Mesenchymal stem cell (in vitro differentiated cells and primary cell): ENCODE measurements around the gene NTSR1.

Experiments
- DNase-seq: peaks from one replicate; pipeline ENCODE4 v3.0.0-alpha.2; 2013
- H2AFZ ChIP-seq: one replicate; pipeline ENCODE4 v1.6.1; 2013; ENCODE audit warnings: low read depth, mild to moderate bottlenecking, control low read depth, inconsistent platforms, low read length, moderate library complexity
- H2AK5ac ChIP-seq: 2 replicates; pipeline ENCODE4 v1.6.1; 2013; ENCODE audit warnings: low read length, moderate library complexity, mild to moderate bottlenecking, inconsistent platforms; ENCODE audit not compliant: severe bottlenecking
- H2BK120ac ChIP-seq: one replicate; pipeline ENCODE4 v1.6.1; 2013; ENCODE audit warnings: low read depth, mild to moderate bottlenecking, inconsistent platforms, low read length, moderate library complexity
- H2BK12ac ChIP-seq, 2 experiments: one replicate each; pipeline ENCODE4 v1.6.1; 2013; ENCODE audit warnings: inconsistent platforms in 2 of 2, low read length in 2 of 2, mild to moderate bottlenecking in 2 of 2, moderate library complexity in 2 of 2, control low read depth in 1 of 2
- H2BK15ac ChIP-seq: one replicate; pipeline ENCODE4 v1.6.1; 2013; ENCODE audit warnings: mild to moderate bottlenecking, low read depth, inconsistent platforms; ENCODE audit not compliant: poor library complexity, severe bottlenecking
- H2BK5ac ChIP-seq: 2 replicates; pipeline ENCODE4 v1.6.1; 2013; ENCODE audit warnings: low read depth, mild to moderate bottlenecking, low read length, control low read depth, inconsistent platforms; ENCODE audit not compliant: poor library complexity, severe bottlenecking
- H3K14ac ChIP-seq, 2 experiments: one replicate each; pipeline ENCODE4 v1.6.1; 2013; ENCODE audit warnings: inconsistent platforms in 2 of 2, low read length in 2 of 2, control low read depth in 1 of 2, mild to moderate bottlenecking in 1 of 2, moderate library complexity in 1 of 2
- H3K18ac ChIP-seq, 2 experiments: one replicate each; pipeline ENCODE4 v1.6.1; 2013; ENCODE audit warnings: inconsistent platforms in 2 of 2, low read length in 2 of 2, control low read depth in 1 of 2, low read depth in 1 of 2, mild to moderate bottlenecking in 1 of 2
- H3K23ac ChIP-seq, 2 experiments: one replicate each; pipeline ENCODE4 v1.6.1; 2013; ENCODE audit warnings: inconsistent platforms in 2 of 2, low read length in 2 of 2, mild to moderate bottlenecking in 2 of 2, moderate library complexity in 2 of 2, control low read depth in 1 of 2
- H3K27ac ChIP-seq: 2 replicates; pipeline ENCODE4 v1.5.1; 2013; ENCODE audit warnings: mild to moderate bottlenecking, moderate library complexity, low read length, control low read depth, inconsistent platforms; ENCODE audit not compliant: poor library complexity, severe bottlenecking
- H3K27me3 ChIP-seq, 2 experiments: 2 replicates each; pipeline versions ENCODE4 v1.6.1 to v1.7.0; 2013; ENCODE audit warnings: low read length in 2 of 2, mild to moderate bottlenecking in 2 of 2, moderate library complexity in 2 of 2, control low read depth in 1 of 2, inconsistent platforms in 1 of 2; ENCODE audit not compliant: control insufficient read depth in 1 of 2, insufficient read depth in 1 of 2
- H3K36me3 ChIP-seq, 2 experiments: 2 replicates each; pipeline versions ENCODE4 v1.6.1 to v1.7.0; 2013; ENCODE audit warnings: low read length in 2 of 2, control low read depth in 1 of 2, inconsistent platforms in 1 of 2, low read depth in 1 of 2, mild to moderate bottlenecking in 1 of 2; ENCODE audit not compliant: insufficient read depth in 2 of 2, control insufficient read depth in 1 of 2
- H3K4ac ChIP-seq, 2 experiments: one replicate each; pipeline ENCODE4 v1.6.1; 2013; ENCODE audit warnings: inconsistent platforms in 2 of 2, low read length in 2 of 2, mild to moderate bottlenecking in 2 of 2, moderate library complexity in 2 of 2, control low read depth in 1 of 2, low read depth in 1 of 2
- H3K4me1 ChIP-seq: 2 replicates; pipeline ENCODE4 v1.6.1; 2013; ENCODE audit warnings: low read depth, low read length, control low read depth; ENCODE audit not compliant: control insufficient read depth, insufficient read depth
- H3K4me2 ChIP-seq: 2 replicates; pipeline ENCODE4 v1.6.1; 2013; ENCODE audit warnings: low read length, mild to moderate bottlenecking, inconsistent platforms; ENCODE audit not compliant: poor library complexity, severe bottlenecking
- H3K4me3 ChIP-seq, 2 experiments: 2 replicates each; pipeline versions ENCODE4 v1.5.1 to v1.7.0; 2013; ENCODE audit warnings: low read length in 2 of 2, mild to moderate bottlenecking in 2 of 2, control low read depth in 1 of 2, low read depth in 1 of 2; ENCODE audit not compliant: insufficient read depth in 1 of 2
- H3K79me1 ChIP-seq: replicated peaks from 2 replicates; pipeline ENCODE4 v1.6.1; 2013; ENCODE audit warnings: mild to moderate bottlenecking, control low read depth, low read length, inconsistent platforms; ENCODE audit not compliant: poor library complexity, severe bottlenecking
- H3K9ac ChIP-seq: 2 replicates; pipeline ENCODE4 v1.7.0; 2013; ENCODE audit warnings: mild to moderate bottlenecking, low read length, moderate library complexity
- H3K9me3 ChIP-seq: 2 replicates; pipeline ENCODE4 v1.7.0; 2013; ENCODE audit warnings: mild to moderate bottlenecking, low read length; ENCODE audit not compliant: control insufficient read depth
- H4K8ac ChIP-seq: one replicate; pipeline ENCODE4 v1.6.1; 2013; ENCODE audit warnings: inconsistent platforms, mild to moderate bottlenecking, low read length, moderate library complexity
- H4K91ac ChIP-seq: one replicate; pipeline ENCODE4 v1.6.1; 2013; ENCODE audit warnings: mild to moderate bottlenecking, low read length, inconsistent platforms
- WGBS: methylation state at CpG from one replicate; pipeline ENCODE4 v1.1.7; 2013; ENCODE audit warnings: mixed read lengths; 5-methylcytosine and 5-hydroxymethylcytosine counted together

The NTSR1 gene

DNA sequence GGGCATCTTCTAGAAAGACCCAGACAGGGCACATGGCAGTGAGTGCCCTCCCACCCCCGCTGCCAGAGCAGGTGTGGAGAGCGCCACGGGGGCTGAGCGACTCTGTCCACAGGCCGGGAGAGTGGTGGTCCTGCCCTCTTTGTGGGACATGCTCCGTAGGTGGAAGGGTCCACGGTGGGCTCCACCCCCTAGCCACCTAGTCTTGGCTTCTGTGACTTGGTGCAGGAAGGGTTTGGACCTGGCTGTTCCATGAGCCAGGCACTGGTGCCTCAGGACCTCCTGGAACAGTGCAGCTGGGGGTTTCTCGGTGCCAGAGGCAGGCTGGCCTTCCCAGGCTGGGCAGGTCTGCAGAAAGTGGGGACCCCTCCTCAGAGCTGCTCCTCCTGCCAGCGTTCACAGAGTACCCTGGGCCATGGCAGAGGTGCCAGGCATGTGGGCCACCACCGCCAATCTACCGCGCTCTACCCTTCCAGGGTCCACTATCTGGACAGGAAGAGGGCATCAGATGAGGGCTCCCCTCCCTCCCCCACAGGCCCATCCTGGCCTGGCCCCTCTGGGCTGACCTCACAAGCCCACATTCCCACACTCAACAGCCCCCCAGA lies 43.4 kb upstream of the NTSR1 start:
- H2AK5ac ChIP-seq: no peak overlapping the region
- H4K91ac ChIP-seq: no peak overlapping the region
- H3K4ac ChIP-seq: no peak overlapping the region
- H3K14ac ChIP-seq: no peak overlapping the region
- H2BK120ac ChIP-seq: no peak overlapping the region
- no peak overlapping the region for H2AFZ ChIP-seq
- H3K23ac ChIP-seq: no peak overlapping the region
- H3K27me3 ChIP-seq: peaks cover 0 to 3% of the 10 kb centered on the region in 2 experiments
- peaks cover 0 to 74% of the 10 kb centered on the region in 2 experiments for H3K36me3 ChIP-seq
- no peak overlapping the region for H2BK5ac ChIP-seq
- no peak overlapping the region for H3K9ac ChIP-seq
- WGBS: 88% methylated on average over 12 of the region's 12 CpGs
- no peak overlapping the region for H4K8ac ChIP-seq
- no peaks in the 10 kb centered on the region for H3K79me1 ChIP-seq
- DNase-seq: no peak
- no peak overlapping the region for H3K4me2 ChIP-seq
- no peak overlapping the region for H3K4me3 ChIP-seq
- H2BK12ac ChIP-seq: no peak overlapping the region
- no peaks in the 10 kb centered on the region for H3K9me3 ChIP-seq
- H2BK15ac ChIP-seq: no peak overlapping the region
- no peak overlapping the region for H3K18ac ChIP-seq
- no peak overlapping the region for H3K27ac ChIP-seq
- peaks cover 29% of the 10 kb centered on the region for H3K4me1 ChIP-seq

GRCh38 chr20:62665826-62666735 lies 42.6 kb upstream of the NTSR1 start:
- H4K91ac ChIP-seq: no peak overlapping the region
- H3K79me1 ChIP-seq: no peaks in the 10 kb centered on the region
- peaks cover 0 to 74% of the 10 kb centered on the region in 2 experiments for H3K36me3 ChIP-seq
- no peak overlapping the region for H3K14ac ChIP-seq
- H2BK5ac ChIP-seq: no peak overlapping the region
- H2AK5ac ChIP-seq: no peak overlapping the region
- no peak overlapping the region for H3K4me2 ChIP-seq
- H3K4ac ChIP-seq: no peak overlapping the region
- peaks cover 29% of the 10 kb centered on the region for H3K4me1 ChIP-seq
- H3K9me3 ChIP-seq: no peaks in the 10 kb centered on the region
- H3K18ac ChIP-seq: no peak overlapping the region
- H2BK12ac ChIP-seq: no peak overlapping the region
- H3K27ac ChIP-seq: no peak overlapping the region
- WGBS: 85% methylated on average over 24 of the region's 33 CpGs
- no peak overlapping the region for H3K9ac ChIP-seq
- H4K8ac ChIP-seq: no peak overlapping the region
- no peak overlapping the region for H3K4me3 ChIP-seq
- peaks cover 0 to 3% of the 10 kb centered on the region in 2 experiments for H3K27me3 ChIP-seq
- H2BK120ac ChIP-seq: no peak overlapping the region
- no peak overlapping the region for H2AFZ ChIP-seq
- DNase-seq: no peak
- H2BK15ac ChIP-seq: no peak overlapping the region
- H3K23ac ChIP-seq: no peak overlapping the region

DNA sequence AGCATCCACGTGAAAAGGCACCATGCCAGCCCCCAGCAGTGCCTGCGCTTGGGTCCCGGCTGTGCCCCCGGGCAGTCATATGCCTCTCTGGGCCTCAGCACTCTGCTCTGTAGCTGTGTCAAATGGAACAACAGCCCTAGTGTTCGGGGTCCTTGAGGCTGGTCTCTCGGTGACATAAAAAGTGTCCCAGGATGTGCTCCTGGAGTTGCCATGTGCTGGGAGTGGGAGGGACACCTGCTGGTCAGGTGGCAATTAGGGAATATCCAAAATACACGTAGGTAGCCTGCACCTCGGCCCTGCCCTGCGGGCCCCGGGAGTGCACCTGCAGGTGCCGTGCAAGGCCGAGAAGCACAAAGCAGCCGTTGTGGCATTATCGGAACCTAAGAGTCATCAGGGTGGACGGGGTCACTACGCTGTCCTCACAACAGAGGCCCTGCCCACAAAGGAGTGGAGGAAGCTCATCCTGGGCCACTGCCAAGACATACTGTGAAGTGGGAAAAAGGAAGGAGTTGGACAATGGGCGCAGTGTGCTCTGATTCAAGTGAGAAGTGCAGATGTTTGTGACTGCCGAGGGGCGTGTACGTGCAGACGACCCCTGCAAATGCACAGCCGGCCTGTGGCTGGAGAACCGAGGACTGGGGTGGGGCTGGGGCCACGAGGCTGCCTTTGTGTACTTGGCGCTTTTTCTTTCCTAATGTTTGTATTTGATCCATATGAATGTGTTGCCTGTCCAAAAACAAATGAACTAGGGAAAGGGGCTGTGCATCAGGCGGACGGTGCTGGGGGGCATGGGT lies 41.7 kb upstream of the NTSR1 start:
- H3K9me3 ChIP-seq: no peaks in the 10 kb centered on the region
- H2AK5ac ChIP-seq: no peak overlapping the region
- 78% methylated on average over 27 of the region's 27 CpGs for WGBS
- H3K4me2 ChIP-seq: no peak overlapping the region
- no peak overlapping the region for H2BK120ac ChIP-seq
- no peak overlapping the region for H3K9ac ChIP-seq
- no peak for DNase-seq
- H3K23ac ChIP-seq: no peak overlapping the region
- H2BK5ac ChIP-seq: no peak overlapping the region
- no peak overlapping the region for H2BK15ac ChIP-seq
- no peak overlapping the region for H3K4ac ChIP-seq
- peaks cover 0 to 73% of the 10 kb centered on the region in 2 experiments for H3K36me3 ChIP-seq
- H3K14ac ChIP-seq: no peak overlapping the region
- no peak overlapping the region for H3K27ac ChIP-seq
- H4K8ac ChIP-seq: no peak overlapping the region
- no peaks in the 10 kb centered on the region for H3K79me1 ChIP-seq
- no peak overlapping the region for H2AFZ ChIP-seq
- H4K91ac ChIP-seq: no peak overlapping the region
- no peak overlapping the region for H2BK12ac ChIP-seq
- no peak overlapping the region for H3K4me3 ChIP-seq
- H3K4me1 ChIP-seq: peaks cover 28% of the 10 kb centered on the region
- H3K18ac ChIP-seq: no peak overlapping the region
- peaks cover 0 to 3% of the 10 kb centered on the region in 2 experiments for H3K27me3 ChIP-seq
